Neural cell (in vitro differentiated cells): ENCODE measurements around the gene ATG14. TPM values are rescaled to one million over a fixed set of nuclear protein-coding genes. Genes with fewer than 3 reads are reported as not detected.
"Not testable (repeated sequence)": the region's sequence is repeated elsewhere in the genome, so short reads cannot be mapped to it uniquely, and the experiment has no call there.

ENCODE experiments used
- H2AFZ ChIP-seq: fragments of 200-600, 300-800 bp; sonication (generic), shearing (Covaris generic); 2 replicates; pipeline ENCODE4 v1.6.0; 2014; ENCODE audit warnings: low read depth, mild to moderate bottlenecking, antibody characterized with exemption, low read length, moderate library complexity
- H3F3A ChIP-seq: fragments of 200-600 bp; shearing (Covaris generic); 2 replicates; pipeline ENCODE4 v1.6.1; 2016; ENCODE audit warnings: mild to moderate bottlenecking, moderate library complexity, mixed read lengths, antibody characterized with exemption, low read length; ENCODE audit not compliant: insufficient read depth, poor library complexity, severe bottlenecking
- H3K27ac ChIP-seq: fragments of 200-600, 300-800 bp; sonication (generic), shearing (Covaris generic); 2 replicates; pipeline ENCODE4 v1.5.1; 2014; ENCODE audit warnings: mild to moderate bottlenecking, low read length, moderate library complexity
- H3K27me3 ChIP-seq: fragments of 300-800, 200-600 bp; sonication (generic), shearing (Covaris generic); 2 replicates; pipeline ENCODE4 v1.6.0; 2014; ENCODE audit warnings: mild to moderate bottlenecking, low read depth, low read length, moderate library complexity; ENCODE audit not compliant: insufficient read depth
- H3K36me3 ChIP-seq: fragments of 300-800, 200-600 bp; sonication (generic), shearing (Covaris generic); 2 replicates; pipeline ENCODE4 v1.5.1; 2014; ENCODE audit warnings: mild to moderate bottlenecking, antibody characterized with exemption, low read length, moderate library complexity; ENCODE audit not compliant: insufficient read depth
- H3K4me2 ChIP-seq: fragments of 300-800, 200-600 bp; sonication (generic), shearing (Covaris generic); 2 replicates; pipeline ENCODE4 v1.6.0; 2014; ENCODE audit warnings: mild to moderate bottlenecking, low read length
- H3K4me3 ChIP-seq: fragments of 300-800, 200-600 bp; sonication (generic), shearing (Covaris generic); 2 replicates; pipeline ENCODE4 v1.5.1; 2014; ENCODE audit warnings: mild to moderate bottlenecking, low read length, moderate library complexity
- H3K79me2 ChIP-seq: fragments of 200-600 bp; shearing (Covaris generic); replicated peaks from 2 replicates; pipeline ENCODE4 v1.6.0; 2014; ENCODE audit warnings: mild to moderate bottlenecking, low read length, moderate library complexity; ENCODE audit not compliant: insufficient read depth
- H3K9ac ChIP-seq: fragments of 300-800, 200-600 bp; sonication (generic), shearing (Covaris generic); 2 replicates; pipeline ENCODE4 v1.6.1; 2016; ENCODE audit warnings: mild to moderate bottlenecking, low read length, mixed read lengths
- H3K9me2 ChIP-seq: fragments of 200-600 bp; shearing (Covaris generic); 2 replicates; pipeline ENCODE4 v1.6.1; 2016; ENCODE audit warnings: mild to moderate bottlenecking, low read length, mixed read lengths; ENCODE audit not compliant: insufficient read depth
- H3K9me3 ChIP-seq: fragments of 200-600, 300-800 bp; sonication (generic), shearing (Covaris generic); 2 replicates; pipeline ENCODE4 v1.6.1; 2016; ENCODE audit warnings: mild to moderate bottlenecking, mixed run types, low read length, moderate library complexity, mixed read lengths
- H4K20me1 ChIP-seq: fragments of 200-600 bp; shearing (Covaris generic); 2 replicates; pipeline ENCODE4 v1.6.1; 2016; ENCODE audit warnings: mild to moderate bottlenecking, mixed run types; ENCODE audit not compliant: insufficient read depth
- CTCF ChIP-seq: fragments of 450-650 bp; IDR thresholded peaks from 2 replicates; pipeline ENCODE4 v1.5.1; 2014; ENCODE audit warnings: antibody characterized with exemption, mild to moderate bottlenecking, moderate library complexity; ENCODE audit not compliant: poor library complexity, severe bottlenecking
- EP300 ChIP-seq: fragments of 450-650 bp; conservative IDR thresholded peaks from 2 replicates; pipeline ENCODE4 v1.6.1; 2014; ENCODE audit warnings: antibody characterized with exemption, mild to moderate bottlenecking, moderate library complexity; ENCODE audit not compliant: poor library complexity, severe bottlenecking
- EZH2 ChIP-seq: fragments of 200-600, 300-800 bp; shearing (Covaris generic), sonication (generic); IDR thresholded peaks from 2 replicates; pipeline ENCODE4 v1.6.1; 2014; ENCODE audit warnings: antibody characterized with exemption, low read length, borderline replicate concordance, mild to moderate bottlenecking; ENCODE audit not compliant: insufficient read depth, poor library complexity, severe bottlenecking
- MXI1 ChIP-seq: fragments of 450-650 bp; conservative IDR thresholded peaks from 2 replicates; pipeline ENCODE4 v1.6.1; 2014; ENCODE audit warnings: antibody characterized with exemption, mild to moderate bottlenecking; ENCODE audit not compliant: poor library complexity, severe bottlenecking
- POLR2AphosphoS5 ChIP-seq: IDR thresholded peaks from 2 replicates; pipeline ENCODE4 v1.6.1; 2012
- RAD21 ChIP-seq: fragments of 450-650 bp; conservative IDR thresholded peaks from 2 replicates; pipeline ENCODE4 v1.6.1; 2014; ENCODE audit warnings: antibody characterized with exemption, mild to moderate bottlenecking, moderate library complexity
- REST ChIP-seq: IDR thresholded peaks from 2 replicates; pipeline ENCODE4 v1.6.1; 2012; ENCODE audit warnings: borderline replicate concordance
- SMC3 ChIP-seq: fragments of 450-650 bp; conservative IDR thresholded peaks from 2 replicates; pipeline ENCODE4 v1.6.1; 2014; ENCODE audit warnings: antibody characterized with exemption, mild to moderate bottlenecking, moderate library complexity; ENCODE audit not compliant: poor library complexity
- TAF1 ChIP-seq: IDR thresholded peaks from 2 replicates; pipeline ENCODE4 v1.6.1; 2012; ENCODE audit warnings: low read depth
- polyA plus RNA-seq: library from polyadenylated mRNA; depleted of rRNA; stranded (reverse); fragments of >200 nt; gene quantifications from 2 replicates; pipeline ENCODE4 v1.2.3, GENCODE V29; 2014

ATG14 gene
- polyA plus RNA-seq, 1 donor from 2014 or later = 28.2 TPM

GRCh38 chr14:55384536-55384935 is 27.1 kb downstream of the ATG14 start:
- TF ChIP-seq CTCF = no peak
- TF ChIP-seq MXI1 = no peak
- no peak for TF ChIP-seq TAF1
- TF ChIP-seq RAD21 = no peak
- no peak for TF ChIP-seq REST
- TF ChIP-seq EZH2 = no peak
- no peak for TF ChIP-seq POLR2AphosphoS5
- no peak for TF ChIP-seq SMC3
- TF ChIP-seq EP300 = no peak
- Histone ChIP-seq H3K4me3 (no peak overlapping the region), H3K9me3 (no peaks in the 10 kb centered on the region), H3K27me3 (no peaks in the 10 kb centered on the region), H3K9me2 (no peaks in the 10 kb centered on the region), H4K20me1 (no peaks in the 10 kb centered on the region), H3K79me2 (no peaks in the 10 kb centered on the region), H3K27ac (no peak overlapping the region), H3K36me3 (no peaks in the 10 kb centered on the region), H3K9ac (no peak overlapping the region), H3F3A (no peaks in the 10 kb centered on the region), H3K4me2 (no peak overlapping the region), H2AFZ (no peak overlapping the region)

DNA sequence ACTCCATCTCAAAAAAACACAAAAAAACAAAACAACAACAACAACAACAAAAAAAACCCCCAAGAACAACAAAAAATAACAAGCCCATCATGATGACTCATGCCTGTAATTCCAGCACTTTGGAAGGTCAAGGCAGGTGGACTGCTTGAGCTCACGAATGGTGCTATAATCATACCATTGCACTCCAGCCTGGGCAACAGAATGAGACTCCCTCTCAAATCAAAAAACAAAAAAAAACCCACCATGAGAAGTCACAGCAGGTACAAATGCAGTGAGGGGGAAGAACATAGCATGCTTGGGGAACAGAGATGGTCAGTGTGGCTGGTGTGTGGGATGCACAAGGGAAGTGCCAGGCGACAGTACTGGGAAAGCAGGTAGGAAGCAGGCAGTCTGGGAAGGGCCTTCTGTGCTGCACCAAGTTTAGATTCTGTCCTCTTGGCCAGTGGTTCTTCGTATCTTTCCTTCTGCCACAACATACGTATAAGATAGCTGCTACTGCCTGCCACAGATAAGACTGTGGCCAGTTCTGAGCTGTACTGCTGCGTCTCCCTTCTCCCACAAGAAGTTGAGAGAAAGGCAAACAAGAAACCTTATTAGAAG is 28.0 kb downstream of the ATG14 start:
- no peaks in the 10 kb centered on the region for H3K9me3 ChIP-seq
- no peak overlapping the region for H3K27ac ChIP-seq
- H2AFZ ChIP-seq = no peak overlapping the region
- H3K4me2 ChIP-seq = no peak overlapping the region
- H3K4me3 ChIP-seq = no peak overlapping the region
- no peaks in the 10 kb centered on the region for H3K9me2 ChIP-seq
- H3F3A ChIP-seq = no peaks in the 10 kb centered on the region
- H4K20me1 ChIP-seq = no peaks in the 10 kb centered on the region
- no peaks in the 10 kb centered on the region for H3K79me2 ChIP-seq
- TF ChIP-seq CTCF (no peak), TAF1 (no peak), MXI1 (no peak), EZH2 (no peak), REST (no peak), EP300 (no peak), RAD21 (no peak), POLR2AphosphoS5 (no peak), SMC3 (no peak)
- no peaks in the 10 kb centered on the region for H3K27me3 ChIP-seq
- no peaks in the 10 kb centered on the region for H3K36me3 ChIP-seq
- H3K9ac ChIP-seq = no peak overlapping the region

GRCh38 chr14:55383056-55383466 is 28.6 kb downstream of the ATG14 start:
- H3K27me3 ChIP-seq, H3K36me3 ChIP-seq, H3K27ac ChIP-seq, H3K9ac ChIP-seq, H3K9me2 ChIP-seq, H4K20me1 ChIP-seq, H3K79me2 ChIP-seq, H3F3A ChIP-seq, H3K4me2 ChIP-seq, H2AFZ ChIP-seq, H3K4me3 ChIP-seq, H3K9me3 ChIP-seq: not testable (repeated sequence)
